K562 (cell line): ENCODE measurements around the gene SLC16A1. TPM values are rescaled to one million over a fixed set of nuclear protein-coding genes. Genes with fewer than 3 reads are reported as not detected.
"Not testable (repeated sequence)": the region's sequence is repeated elsewhere in the genome, so short reads cannot be mapped to it uniquely, and the experiment has no call there.

Experiments
- ATAC-seq: fragments of 200-7000 bp; cut with Tn5 transposase; 3 replicates; pipeline ENCODE4 v1.9.1; 2020; ENCODE audit warnings: moderate library complexity
- BruUV-seq: library from RNA; stranded (reverse); fragments of 400-500 nt; replicated peaks from 2 replicates; lab custom pipeline; 2021; lab: Mats Ljungman, UMichigan
- CTCF ChIA-PET: fragments of 300-600 bp; formaldehyde crosslinking; extraction: SDS; loops from one replicate; lab custom pipeline; 2021; ENCODE audit warnings: low intra/inter-chr PET ratio; lab: Yijun Ruan, JAX
- POLR2A ChIA-PET: fragments of 300-600, 350-650 bp; sonication (Branson Sonifier 250); formaldehyde crosslinking; extraction: SDS; loops from one replicate; lab custom pipeline; 2021; ENCODE audit warnings: antibody characterized with exemption, inconsistent platforms; lab: Yijun Ruan, JAX
- DNase-seq, 4 experiments: peaks; one replicate each; pipeline versions ENCODE4 v3.0.0 to v3.0.0-alpha.2; 2011 to 2018; ENCODE audit warnings: low spot score in 3 of 4, mixed read lengths in 3 of 4; ENCODE audit errors: extremely low read depth in 1 of 4
- FAIRE-seq: peaks from 2 replicates; lab custom pipeline; 2011; peaks lifted over from hg19 to GRCh38; lab: Jason Lieb, UNC
- H2AFZ ChIP-seq: 2 replicates; pipeline ENCODE4 v1.6.0; 2011; ENCODE audit warnings: low read depth, low read length, control low read depth, inconsistent platforms
- H3K27ac ChIP-seq: fragments of 200-600 bp; 3 replicates; pipeline ENCODE4 v1.8.0; 2011; ENCODE audit warnings: low read depth, mild to moderate bottlenecking, control low read depth, inconsistent platforms, low read length, moderate library complexity, mixed read lengths; ENCODE audit errors: extremely low read depth
- H3K27me3 ChIP-seq, 2 experiments: fragments of 300-600 bp in 1 of 2; 2 replicates in 1 of 2; 3 replicates in 1 of 2; pipeline versions ENCODE4 v1.6.0 to v1.8.0; 2011; ENCODE audit warnings: inconsistent platforms in 2 of 2, low read length in 2 of 2, mild to moderate bottlenecking in 1 of 2, mixed read lengths in 1 of 2, moderate library complexity in 1 of 2; ENCODE audit not compliant: control insufficient read depth in 2 of 2, insufficient read depth in 2 of 2
- H3K36me3 ChIP-seq: fragments of 300-600 bp; 3 replicates; pipeline ENCODE4 v1.8.0; 2011; ENCODE audit warnings: mild to moderate bottlenecking, low read length, inconsistent platforms; ENCODE audit not compliant: control insufficient read depth, insufficient read depth
- H3K4me1 ChIP-seq, 2 experiments: fragments of 200-600 bp in 1 of 2; replicated peaks in 1 of 2; 2 replicates in 1 of 2; 3 replicates in 1 of 2; pipeline versions ENCODE4 v1.5.1 to v1.8.0; 2011; ENCODE audit warnings: inconsistent platforms in 2 of 2, low read length in 2 of 2, mild to moderate bottlenecking in 1 of 2, mixed read lengths in 1 of 2, moderate library complexity in 1 of 2; ENCODE audit not compliant: control insufficient read depth in 2 of 2, insufficient read depth in 2 of 2
- H3K4me2 ChIP-seq: 2 replicates; pipeline ENCODE4 v1.6.1; 2011; ENCODE audit warnings: low read length, control low read depth, inconsistent platforms, mixed read lengths; ENCODE audit not compliant: insufficient read depth
- H3K4me3 ChIP-seq: fragments of 200-600 bp; sonication (generic), shearing (Covaris generic); 2 replicates; pipeline ENCODE4 v1.5.1; 2016; ENCODE audit warnings: control low read depth, inconsistent platforms
- H3K79me2 ChIP-seq: fragments of 200-600 bp; 3 replicates; pipeline ENCODE4 v1.8.0; 2011; ENCODE audit warnings: low read length, inconsistent platforms; ENCODE audit not compliant: control insufficient read depth, insufficient read depth
- H3K9ac ChIP-seq, 2 experiments: 2 replicates each; pipeline versions ENCODE4 v1.6.0 to v1.6.1; 2011; ENCODE audit warnings: low read depth in 2 of 2, low read length in 2 of 2, control low read depth in 1 of 2, inconsistent platforms in 1 of 2, mild to moderate bottlenecking in 1 of 2, mixed read lengths in 1 of 2; ENCODE audit not compliant: insufficient read depth in 1 of 2
- H3K9me1 ChIP-seq: one replicate; pipeline ENCODE4 v1.6.0; 2011; ENCODE audit warnings: inconsistent platforms, mild to moderate bottlenecking, low read length, moderate library complexity; ENCODE audit not compliant: control insufficient read depth, insufficient read depth
- H3K9me3 ChIP-seq: replicated peaks from 2 replicates; pipeline ENCODE4 v1.5.1; 2011; ENCODE audit warnings: low read depth, low read length, inconsistent platforms; ENCODE audit not compliant: control insufficient read depth, insufficient read depth
- H4K20me1 ChIP-seq: replicated peaks from 2 replicates; pipeline ENCODE4 v1.6.1; 2011; ENCODE audit warnings: low read length, inconsistent platforms, mixed read lengths; ENCODE audit not compliant: control insufficient read depth, insufficient read depth
- ATF3 ChIP-seq, 2 experiments: fragments of 450-650 bp in 1 of 2; sonication (generic) in 1 of 2; formaldehyde crosslinking in 1 of 2; IDR thresholded peaks in 1 of 2; conservative IDR thresholded peaks in 1 of 2; 2 replicates each; pipeline versions ENCODE4 v1.6.1 to v1.8.1; 2016 to 2023; ENCODE audit warnings: mild to moderate bottlenecking in 2 of 2, moderate library complexity in 2 of 2, inconsistent platforms in 1 of 2, missing genetic modification reagents in 1 of 2
- CEBPB ChIP-seq: fragments of 450-650 bp; IDR thresholded peaks from 2 replicates; pipeline ENCODE4 v1.6.1; 2016; ENCODE audit warnings: missing genetic modification characterization, missing compliant biosample characterization
- CEBPG ChIP-seq, 3 experiments: fragments of 200-800 bp in 1 of 3; sonication (Bioruptor generic) in 1 of 3; sonication (generic) in 1 of 3; formaldehyde crosslinking in 1 of 3; IDR thresholded peaks in 2 of 3; conservative IDR thresholded peaks in 1 of 3; 2 replicates each; pipeline versions ENCODE4 v1.6.1 to v1.8.0; 2016 to 2022; ENCODE audit warnings: missing compliant biosample characterization in 2 of 3, missing genetic modification characterization in 2 of 3, mild to moderate bottlenecking in 1 of 3, missing genetic modification reagents in 1 of 3
- HMG20B ChIP-seq: fragments of 250-450 bp; sonication (Bioruptor Pico); IDR thresholded peaks from 2 replicates; pipeline ENCODE4 v1.5.0; 2021; ENCODE audit warnings: mild to moderate bottlenecking
- ZNF384 ChIP-seq: IDR thresholded peaks from 2 replicates; pipeline ENCODE4 v1.6.1; 2012; ENCODE audit warnings: low read depth, low read length, improper control_type of control experiment
- WGBS: fragments of 100-300 bp; shearing (Covaris generic); methylation state at CpG from one replicate; pipeline ENCODE4 v1.1.6; 2016; ENCODE audit warnings: low coverage, mixed read lengths; ENCODE audit not compliant: insufficient coverage; ENCODE audit errors: missing lambda C conversion rate; 5-methylcytosine and 5-hydroxymethylcytosine counted together
- in situ Hi-C: fragments of 300-500 bp; cut with MboI; formaldehyde crosslinking; loops from 4 replicates; pipeline ENCODE4 v1.15.0; 2018; ENCODE audit warnings: inconsistent platforms, mixed read lengths
- intact Hi-C: fragments of 100-400 bp; cut with micrococcal nuclease; formaldehyde crosslinking; loops from 2 replicates; pipeline ENCODE4 v1.14.2; 2022
- polyA plus RNA-seq, 8 experiments: library from polyadenylated mRNA; depleted of rRNA in 4 of 8; stranded (reverse) in 5 of 8; unstranded in 3 of 8; fragments of >200 nt; fragmentation: Nextera tagmentation in 2 of 8; fragmentation: Illumina TruSeq in 1 of 8; extraction: Ambion mirVana in 2 of 8; extraction: Trizol in 1 of 8; gene quantifications; 2 replicates each; pipeline versions ENCODE4 v1.2.1 to v1.2.3, GENCODE V29; 2011 to 2014; ENCODE audit warnings: inconsistent platforms in 1 of 8, missing spikeins in 1 of 8
- total RNA-seq, 7 experiments: library from RNA; depleted of rRNA in 6 of 7; stranded (reverse); fragments of >200 nt in 6 of 7; fragmentation: Illumina TruSeq in 2 of 7; extraction: Trizol in 2 of 7; gene quantifications; 2 replicates each; pipeline versions ENCODE4 v1.2.1 to v1.2.3, GENCODE V29; 2011 to 2021; ENCODE audit warnings: low replicate concordance in 1 of 7

SLC16A1 gene
- total and polyA plus RNA-seq, 9 of the 15 experiments (the other 6 are each of a cell fraction or from before 2014, with no cell fraction given) = 73.1 to 244 (median 117) TPM

GRCh38 chr1:112960384-112960783 is 4.4 kb upstream of the SLC16A1 start (continued):
- TF ChIP-seq ATF3 (IDR thresholded peaks at IDR 0.05) (peak; percentile 63), ATF3 (CRISPR knock-in tag; conservative IDR thresholded peaks at IDR 0.05) (no peak), HMG20B (CRISPR knock-in tag) (no peak), CEBPG (CRISPR knock-in tag; IDR thresholded peaks at IDR 0.05) (no peak), CEBPG (tag; conservative IDR thresholded peaks at IDR 0.05 in 1 of 2, IDR thresholded peaks at IDR 0.05 in 1 of 2) (peak; percentile 56 to 73; a peak in 2 of 4 replicates), CEBPB (peak; percentile 59)

- in situ Hi-C loops (loop anchor here (5.0 kb wide), 1 partner anchor 84 kb away; no protein-coding TSS in a partner anchor), intact Hi-C loops (loop anchor here (5.0 kb wide), 1 partner anchor 241 kb away; the partner anchor contains the start of gene PPM1J)
- Histone ChIP-seq H3K4me2 (peak overlapping the region; percentile 89), H3K4me1 (peaks cover 13 to 20% of the 10 kb centered on the region in 2 experiments; a peak in 4 of 5 replicates), H3K4me3 (peak overlapping the region; percentile 74), H3K27ac (peak overlapping the region; percentile 96; the same call in 1 of the 3 replicates), H3K79me2 (peaks cover 79% of the 10 kb centered on the region), H3K36me3 (peaks cover 39% of the 10 kb centered on the region; the same call in 2 of the 3 replicates), H3K9ac (peak overlapping the region; percentile 89 to 99; a peak in 2 of 4 replicates)
- H3K9me3 ChIP-seq, H4K20me1 ChIP-seq, H3K27me3 ChIP-seq, ATAC-seq, H3K9me1 ChIP-seq, FAIRE-seq, H2AFZ ChIP-seq, BruUV-seq, CTCF ChIA-PET, DNase-seq: not testable (repeated sequence)
- POLR2A ChIA-PET = interaction anchor here (1.1 to 2.9 kb wide), 3 partner anchors 8 to 23 kb away, joined by 4 to 20 read pairs (median 14); no protein-coding TSS in a partner anchor
- peak; percentile 56 for TF ChIP-seq ZNF384
- 38% methylated on average over 6 of the region's 7 CpGs for WGBS
Observed at GRCh38 chr1:112958236-112958635, 2.2 kb upstream of the SLC16A1 start.
